ENCODE results near the gene ZNF232.
A peak's percentile ranks its signal among the peaks of the same experiment; 100 is the strongest.
"Not testable (repeated sequence)": the region's sequence is repeated elsewhere in the genome, so short reads cannot be mapped to it uniquely, and the experiment has no call there.

ZNF232 gene

DNA sequence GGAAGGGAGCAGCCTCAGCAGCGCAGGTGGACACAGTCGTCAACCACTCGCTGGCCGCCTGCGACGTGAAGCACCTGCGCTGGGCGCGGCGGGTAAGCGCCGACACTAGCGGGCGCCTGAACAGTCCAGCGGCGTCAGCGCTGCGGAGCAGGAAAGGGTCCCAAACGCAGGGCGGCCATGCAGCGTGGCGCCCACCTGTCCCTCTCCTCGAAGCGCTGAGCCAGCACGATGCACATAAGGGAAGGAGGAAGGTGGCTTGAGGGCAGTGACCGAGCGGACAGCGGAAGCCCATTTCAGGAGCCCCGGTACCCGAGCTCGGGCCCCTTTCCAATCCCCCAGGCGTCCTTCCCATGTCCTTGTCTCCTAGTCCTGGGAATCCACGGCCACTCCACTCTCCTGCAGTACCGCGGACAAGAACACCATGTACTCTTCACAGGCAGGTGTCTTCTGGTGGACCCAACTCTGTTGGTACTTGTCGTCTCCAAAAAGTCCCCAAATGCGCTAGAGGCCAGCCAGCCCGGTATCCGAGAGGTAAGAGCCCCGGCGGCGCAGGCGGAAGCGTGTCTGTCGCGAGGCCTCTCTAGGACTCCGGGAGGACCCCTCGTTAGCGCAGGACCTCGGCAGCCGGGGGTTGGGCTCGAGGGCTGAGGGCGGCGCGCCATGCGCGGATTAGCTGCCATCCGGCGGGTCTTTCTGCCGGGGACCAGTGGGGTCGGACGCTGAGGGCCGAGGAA, 14.4 kb downstream of the ZNF232 start:
- DNase-seq (ENCODE audit: low read depth) = no peak

DNA sequence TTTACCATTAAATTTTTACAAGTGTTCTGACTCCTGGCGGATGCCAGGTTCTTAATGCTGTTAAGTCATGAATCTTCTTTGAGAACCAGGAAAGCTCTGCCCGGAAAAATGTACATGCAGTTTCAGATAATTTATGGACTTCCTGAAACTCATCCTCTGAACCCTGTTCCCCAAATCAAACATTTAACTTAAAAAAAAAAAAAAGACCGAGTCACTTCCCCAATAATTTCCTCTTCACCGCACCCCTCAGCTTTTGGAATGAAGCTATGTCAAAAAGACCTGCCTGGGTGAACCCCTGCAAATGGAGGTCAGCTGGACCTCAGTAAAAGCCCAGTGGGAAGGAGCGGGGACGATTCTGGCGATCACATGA, 15.0 kb downstream of the ZNF232 start:
- no peak for DNase-seq (ENCODE audit: low read depth)

DNA sequence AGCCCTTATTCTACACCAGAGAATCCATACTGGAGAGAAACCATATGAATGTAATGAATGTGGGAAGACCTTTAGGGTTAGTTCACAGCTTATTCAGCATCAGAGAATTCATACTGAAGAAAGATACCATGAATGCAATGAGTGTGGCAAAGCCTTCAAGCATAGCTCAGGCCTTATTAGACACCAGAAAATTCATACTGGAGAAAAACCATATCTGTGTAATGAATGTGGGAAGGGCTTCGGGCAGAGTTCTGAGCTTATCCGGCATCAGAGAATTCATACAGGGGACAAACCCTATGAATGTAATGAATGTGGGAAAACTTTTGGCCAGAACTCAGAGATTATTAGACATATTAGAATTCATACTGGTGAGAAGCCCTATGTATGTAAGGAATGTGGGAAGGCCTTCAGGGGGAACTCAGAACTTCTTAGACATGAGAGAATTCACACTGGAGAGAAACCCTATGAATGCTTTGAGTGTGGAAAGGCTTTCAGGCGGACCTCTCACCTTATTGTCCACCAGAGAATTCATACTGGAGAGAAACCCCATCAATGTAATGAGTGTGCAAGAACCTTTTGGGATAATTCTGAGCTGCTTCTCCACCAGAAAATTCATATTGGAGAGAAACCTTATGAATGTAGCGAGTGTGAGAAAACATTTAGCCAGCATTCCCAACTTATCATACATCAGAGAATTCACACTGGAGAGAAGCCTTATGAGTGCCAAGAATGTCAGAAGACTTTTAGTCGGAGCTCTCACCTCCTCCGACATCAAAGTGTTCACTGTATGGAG, 19.3 kb downstream of the ZNF232 start:
- DNase-seq (ENCODE audit: low read depth) = no peak

GRCh38 chr17:5080591-5080990, 31.1 kb downstream of the ZNF232 start:
- DNase-seq (ENCODE audit: low read depth) = no peak

GRCh38 chr17:5078106-5079028, 33.3 kb downstream of the ZNF232 start, which contains the start of gene ZFP3:
Gene ZFP3, plus strand, starts transcription at chr17:5078467. Its CDS starts 13,038 bp downstream, at chr17:5091505.
- DNase-seq (ENCODE audit: low read depth) = peak; percentile 10

GRCh38 chr17:5077781-5078105, 33.9 kb downstream of the ZNF232 start:
- no peak for DNase-seq (ENCODE audit: low read depth)

GRCh38 chr17:5077275-5077674, 34.4 kb downstream of the ZNF232 start:
- DNase-seq (ENCODE audit: low read depth) = not testable (repeated sequence)

- not testable (repeated sequence) for DNase-seq (ENCODE audit: low read depth)
Observed at GRCh38 chr17:5075472-5075871, 36.2 kb downstream of the ZNF232 start.

DNA sequence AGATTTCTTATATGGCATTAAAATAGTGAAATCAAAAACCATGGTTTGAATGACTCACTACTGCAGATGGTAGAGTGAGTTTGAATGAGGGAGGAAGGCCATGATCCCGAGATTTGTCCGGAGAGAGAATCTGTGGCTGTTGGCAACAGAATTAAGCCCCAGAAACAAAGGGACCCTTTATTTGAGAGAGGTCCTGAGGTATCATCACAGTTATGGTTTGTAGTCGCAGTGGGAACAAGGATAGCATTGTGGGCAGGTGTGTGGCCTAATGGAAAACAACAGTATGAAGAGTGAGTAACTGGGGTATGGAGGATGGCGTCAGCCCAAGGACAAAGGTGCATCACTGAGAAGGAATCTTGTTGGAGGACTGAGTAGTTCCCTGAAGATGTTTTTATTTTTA, 42.0 kb downstream of the ZNF232 start:
- DNase-seq (ENCODE audit: low read depth) = no peak

- DNase-seq (ENCODE audit: low read depth) = no peak
Observed at GRCh38 chr17:5068236-5068635, 43.4 kb downstream of the ZNF232 start.

GRCh38 chr17:5065227-5065744, 46.4 kb downstream of the ZNF232 start:
- no peak for DNase-seq (ENCODE audit: low read depth)

All from HS-5 (cell line).